GM23338 (cell line): ENCODE measurements around the gene CES2.

Experiments used
- CREB1 ChIP-seq: fragments of 250-450 bp; sonication (Bioruptor Pico); IDR thresholded peaks from 2 replicates; pipeline ENCODE4 v1.5.0; 2020; ENCODE audit warnings: low read depth, mild to moderate bottlenecking, moderate library complexity
- EZH2 ChIP-seq: fragments of 200-600 bp; sonication (generic); IDR thresholded peaks from one replicate; pipeline ENCODE4 v1.8.0; 2017; ENCODE audit warnings: antibody characterized with exemption, mild to moderate bottlenecking, low read depth; ENCODE audit not compliant: unreplicated experiment
- EZH2phosphoT487 ChIP-seq: fragments of 200-600 bp; sonication (generic); IDR thresholded peaks from one replicate; pipeline ENCODE4 v1.8.1; 2018; ENCODE audit warnings: antibody characterized with exemption; ENCODE audit not compliant: unreplicated experiment
- NANOG ChIP-seq: IDR thresholded peaks from 2 replicates; pipeline ENCODE4 v1.6.1; 2016; ENCODE audit warnings: antibody characterized with exemption, borderline replicate concordance
- POLR2AphosphoS5 ChIP-seq: IDR thresholded peaks from 2 replicates; pipeline ENCODE4 v1.6.1; 2016; ENCODE audit warnings: antibody characterized with exemption, low read depth
- TF ChIP-seq, protein P1 (sequence below), 2 experiments: fragments of 200-600 bp in 1 of 2; sonication (generic) in 1 of 2; conservative IDR thresholded peaks; 2 replicates each; pipeline versions ENCODE4 v1.5.1 to v1.6.1; 2016 to 2017; ENCODE audit warnings: antibody characterized with exemption in 2 of 2, low read depth in 2 of 2, mild to moderate bottlenecking in 2 of 2, moderate library complexity in 1 of 2
- TF ChIP-seq, protein P2 (sequence below): IDR thresholded peaks from 2 replicates; pipeline ENCODE4 v1.6.1; 2016; ENCODE audit warnings: antibody characterized with exemption
- TF ChIP-seq, protein P3 (sequence below): IDR thresholded peaks from one replicate; pipeline ENCODE4 v1.6.1; 2018; ENCODE audit warnings: antibody characterized with exemption; ENCODE audit not compliant: unreplicated experiment

DNA sequence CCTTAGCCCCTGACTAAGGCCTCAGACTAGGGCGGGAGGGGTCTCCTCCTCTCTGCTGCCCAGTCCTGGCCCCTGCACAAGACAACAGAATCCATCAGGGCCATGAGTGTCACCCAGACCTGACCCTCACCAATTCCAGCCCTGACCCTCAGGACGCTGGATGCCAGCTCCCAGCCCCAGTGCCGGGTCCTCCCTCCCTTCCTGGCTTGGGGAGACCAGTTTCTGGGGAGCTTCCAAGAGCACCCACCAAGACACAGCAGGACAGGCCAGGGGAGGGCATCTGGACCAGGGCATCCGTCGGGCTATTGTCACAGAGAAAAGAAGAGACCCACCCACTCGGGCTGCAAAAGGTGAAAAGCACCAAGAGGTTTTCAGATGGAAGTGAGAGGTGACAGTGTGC, 38.4 kb downstream of the CES2 start:
- TF ChIP-seq, protein P1, sequence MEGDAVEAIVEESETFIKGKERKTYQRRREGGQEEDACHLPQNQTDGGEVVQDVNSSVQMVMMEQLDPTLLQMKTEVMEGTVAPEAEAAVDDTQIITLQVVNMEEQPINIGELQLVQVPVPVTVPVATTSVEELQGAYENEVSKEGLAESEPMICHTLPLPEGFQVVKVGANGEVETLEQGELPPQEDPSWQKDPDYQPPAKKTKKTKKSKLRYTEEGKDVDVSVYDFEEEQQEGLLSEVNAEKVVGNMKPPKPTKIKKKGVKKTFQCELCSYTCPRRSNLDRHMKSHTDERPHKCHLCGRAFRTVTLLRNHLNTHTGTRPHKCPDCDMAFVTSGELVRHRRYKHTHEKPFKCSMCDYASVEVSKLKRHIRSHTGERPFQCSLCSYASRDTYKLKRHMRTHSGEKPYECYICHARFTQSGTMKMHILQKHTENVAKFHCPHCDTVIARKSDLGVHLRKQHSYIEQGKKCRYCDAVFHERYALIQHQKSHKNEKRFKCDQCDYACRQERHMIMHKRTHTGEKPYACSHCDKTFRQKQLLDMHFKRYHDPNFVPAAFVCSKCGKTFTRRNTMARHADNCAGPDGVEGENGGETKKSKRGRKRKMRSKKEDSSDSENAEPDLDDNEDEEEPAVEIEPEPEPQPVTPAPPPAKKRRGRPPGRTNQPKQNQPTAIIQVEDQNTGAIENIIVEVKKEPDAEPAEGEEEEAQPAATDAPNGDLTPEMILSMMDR (conservative IDR thresholded peaks at IDR 0.05; ENCODE audit: low read depth in 2 of 2): no peak
- TF ChIP-seq POLR2AphosphoS5: no peak
- TF ChIP-seq, protein P2, sequence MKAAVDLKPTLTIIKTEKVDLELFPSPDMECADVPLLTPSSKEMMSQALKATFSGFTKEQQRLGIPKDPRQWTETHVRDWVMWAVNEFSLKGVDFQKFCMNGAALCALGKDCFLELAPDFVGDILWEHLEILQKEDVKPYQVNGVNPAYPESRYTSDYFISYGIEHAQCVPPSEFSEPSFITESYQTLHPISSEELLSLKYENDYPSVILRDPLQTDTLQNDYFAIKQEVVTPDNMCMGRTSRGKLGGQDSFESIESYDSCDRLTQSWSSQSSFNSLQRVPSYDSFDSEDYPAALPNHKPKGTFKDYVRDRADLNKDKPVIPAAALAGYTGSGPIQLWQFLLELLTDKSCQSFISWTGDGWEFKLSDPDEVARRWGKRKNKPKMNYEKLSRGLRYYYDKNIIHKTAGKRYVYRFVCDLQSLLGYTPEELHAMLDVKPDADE: no peak
- TF ChIP-seq CREB1 (CRISPR knock-in tag): no peak
- TF ChIP-seq EZH2: no peak
- TF ChIP-seq, protein P3, sequence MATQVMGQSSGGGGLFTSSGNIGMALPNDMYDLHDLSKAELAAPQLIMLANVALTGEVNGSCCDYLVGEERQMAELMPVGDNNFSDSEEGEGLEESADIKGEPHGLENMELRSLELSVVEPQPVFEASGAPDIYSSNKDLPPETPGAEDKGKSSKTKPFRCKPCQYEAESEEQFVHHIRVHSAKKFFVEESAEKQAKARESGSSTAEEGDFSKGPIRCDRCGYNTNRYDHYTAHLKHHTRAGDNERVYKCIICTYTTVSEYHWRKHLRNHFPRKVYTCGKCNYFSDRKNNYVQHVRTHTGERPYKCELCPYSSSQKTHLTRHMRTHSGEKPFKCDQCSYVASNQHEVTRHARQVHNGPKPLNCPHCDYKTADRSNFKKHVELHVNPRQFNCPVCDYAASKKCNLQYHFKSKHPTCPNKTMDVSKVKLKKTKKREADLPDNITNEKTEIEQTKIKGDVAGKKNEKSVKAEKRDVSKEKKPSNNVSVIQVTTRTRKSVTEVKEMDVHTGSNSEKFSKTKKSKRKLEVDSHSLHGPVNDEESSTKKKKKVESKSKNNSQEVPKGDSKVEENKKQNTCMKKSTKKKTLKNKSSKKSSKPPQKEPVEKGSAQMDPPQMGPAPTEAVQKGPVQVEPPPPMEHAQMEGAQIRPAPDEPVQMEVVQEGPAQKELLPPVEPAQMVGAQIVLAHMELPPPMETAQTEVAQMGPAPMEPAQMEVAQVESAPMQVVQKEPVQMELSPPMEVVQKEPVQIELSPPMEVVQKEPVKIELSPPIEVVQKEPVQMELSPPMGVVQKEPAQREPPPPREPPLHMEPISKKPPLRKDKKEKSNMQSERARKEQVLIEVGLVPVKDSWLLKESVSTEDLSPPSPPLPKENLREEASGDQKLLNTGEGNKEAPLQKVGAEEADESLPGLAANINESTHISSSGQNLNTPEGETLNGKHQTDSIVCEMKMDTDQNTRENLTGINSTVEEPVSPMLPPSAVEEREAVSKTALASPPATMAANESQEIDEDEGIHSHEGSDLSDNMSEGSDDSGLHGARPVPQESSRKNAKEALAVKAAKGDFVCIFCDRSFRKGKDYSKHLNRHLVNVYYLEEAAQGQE: no peak
- TF ChIP-seq NANOG: no peak
- no peak for TF ChIP-seq EZH2phosphoT487
